T follicular helper cell (primary cell): ENCODE data around the gene UGT1A7.

Source experiments
- DNase-seq: peaks from one replicate; pipeline ENCODE4 v3.0.0-alpha.2; 2020; ENCODE audit warnings: low read depth

The UGT1A7 gene

DNA sequence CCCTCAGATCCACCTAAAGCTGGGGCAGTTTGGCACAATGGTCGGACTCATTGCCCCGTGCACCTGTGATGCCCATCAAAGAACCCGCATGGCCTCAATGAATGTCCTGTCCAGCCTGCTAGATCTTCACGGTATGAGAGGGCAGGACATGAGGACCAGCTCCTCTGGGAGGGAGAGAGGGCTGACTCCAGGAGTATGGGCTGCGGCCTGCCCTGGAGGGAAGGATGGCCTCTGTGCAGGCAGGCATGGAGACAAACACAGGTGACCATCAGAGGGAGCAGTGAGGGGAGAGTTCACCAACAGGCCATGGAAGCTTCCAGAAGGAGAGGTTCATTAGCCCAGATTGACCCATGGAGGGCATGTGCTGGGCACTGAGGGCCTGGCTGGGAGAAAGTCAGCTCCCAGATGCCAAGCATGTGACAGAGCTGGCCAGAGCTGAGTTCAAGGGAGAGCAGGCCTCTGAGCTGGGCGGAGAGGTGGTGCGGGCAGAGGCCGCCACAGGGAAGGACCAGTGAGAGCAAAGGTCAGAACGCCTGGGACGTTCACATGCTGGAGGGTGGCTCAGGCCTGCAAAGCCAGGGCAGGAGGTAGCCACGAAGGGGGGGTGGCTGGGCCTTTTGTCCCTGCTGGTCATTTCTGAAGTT is 136.4 kb downstream of the UGT1A7 start:
- DNase-seq = no peak

DNA sequence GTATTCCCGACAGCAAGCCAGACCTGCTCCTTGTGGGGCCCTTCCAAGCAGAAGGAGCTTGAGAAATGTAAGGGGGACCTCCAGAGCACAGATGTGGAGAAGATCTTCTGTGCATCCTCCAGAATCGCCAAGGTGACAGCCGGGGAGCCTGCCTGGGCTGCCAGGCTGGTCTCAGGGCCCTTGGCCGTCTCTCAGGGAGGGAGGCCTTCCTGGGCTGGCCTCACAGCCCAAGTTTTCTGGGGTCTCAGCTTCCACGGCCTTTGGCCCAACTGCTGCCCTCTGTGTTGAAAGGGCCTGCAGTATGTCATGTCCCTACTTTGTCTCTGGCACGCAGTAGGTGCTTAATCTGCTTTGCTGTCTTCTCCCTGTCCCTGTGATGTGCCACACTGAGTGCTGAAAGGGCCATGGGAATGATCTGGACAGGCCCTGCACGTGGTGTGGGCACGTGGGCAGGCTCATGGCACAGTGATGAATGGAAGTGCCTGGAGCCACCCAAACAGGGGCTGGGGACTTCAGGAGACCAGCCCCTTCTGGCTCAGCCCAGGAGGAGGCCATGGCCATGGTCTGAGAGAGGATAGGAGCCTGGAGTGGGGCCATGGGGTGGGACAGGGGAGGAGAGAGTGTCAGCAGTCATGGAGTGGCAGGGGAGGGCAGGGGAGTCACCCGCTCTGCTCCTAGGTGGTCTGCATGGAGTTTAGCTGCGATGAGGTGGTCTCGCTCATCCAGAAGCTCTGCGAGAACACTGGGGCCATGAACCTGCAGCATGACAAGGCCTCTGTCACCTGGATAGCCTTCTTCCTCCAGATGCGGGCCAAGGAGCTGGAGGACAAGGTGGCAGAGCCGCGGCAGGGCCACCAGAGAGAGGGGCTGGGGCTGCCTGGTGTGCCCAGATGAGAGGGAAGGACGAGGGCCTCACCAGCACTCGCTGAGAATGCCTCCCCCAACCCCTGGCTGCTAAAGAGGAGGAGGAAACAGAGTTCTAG is 137.2 kb downstream of the UGT1A7 start:
- DNase-seq = no peak

DNA sequence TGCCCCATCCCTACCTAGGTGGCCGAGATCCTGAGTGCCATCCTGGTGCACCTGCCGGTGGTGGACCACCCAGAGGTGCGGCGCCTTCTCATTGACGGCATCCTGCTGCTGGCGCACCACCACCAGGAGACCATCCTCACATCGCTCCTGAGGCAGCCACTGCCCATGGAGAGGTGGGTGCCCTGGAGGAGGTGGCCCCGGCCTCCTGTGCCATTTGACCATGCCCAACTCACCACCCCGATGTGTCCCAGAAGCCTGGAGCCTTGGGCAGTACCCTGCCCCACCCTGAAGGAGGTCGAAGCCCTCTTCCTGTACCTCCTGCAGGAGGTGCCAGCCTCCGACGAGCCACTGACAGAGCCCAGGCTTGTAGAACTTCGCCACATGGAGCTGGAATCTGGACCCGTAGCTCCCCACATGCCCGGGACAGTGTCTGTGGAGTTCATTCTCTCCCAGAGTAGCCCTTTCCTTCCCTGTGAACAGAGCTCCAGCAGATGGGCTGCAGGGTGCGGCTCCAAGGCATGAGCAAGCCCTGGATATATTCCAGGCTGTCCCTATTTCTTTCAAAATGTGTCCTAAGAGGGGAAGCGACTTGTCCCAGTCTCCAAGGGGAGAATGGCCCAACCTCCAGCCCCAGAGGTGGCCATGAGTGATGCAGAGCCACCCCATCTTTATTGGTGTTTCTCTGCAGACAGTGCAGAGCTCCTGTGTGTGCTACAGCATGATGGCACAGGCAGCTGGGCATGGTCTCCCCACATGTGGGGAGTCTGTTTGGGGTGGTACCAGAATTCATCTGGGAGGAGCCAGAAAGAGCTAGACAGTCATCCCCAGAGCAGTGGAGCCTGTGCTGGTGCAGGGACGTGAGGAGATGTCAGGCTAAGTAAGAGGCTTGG is 138.4 kb downstream of the UGT1A7 start:
- no peak for DNase-seq

DNA sequence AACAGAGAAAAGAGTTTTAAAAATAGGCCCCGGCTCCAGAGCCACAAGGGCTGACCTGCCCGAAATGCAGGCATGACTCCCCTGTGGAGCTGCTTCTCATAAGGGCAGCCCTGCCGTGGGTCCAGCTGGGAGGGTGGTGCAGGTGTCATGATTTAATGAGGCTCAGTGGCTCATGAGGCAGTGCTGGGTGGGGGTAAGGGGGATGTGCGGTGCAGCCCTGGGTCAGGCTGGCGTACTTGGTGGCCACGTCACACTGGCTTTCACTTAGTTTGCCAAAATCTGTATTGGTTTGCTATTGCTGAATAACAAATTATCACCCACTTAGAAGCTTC is 139.0 kb downstream of the UGT1A7 start:
- DNase-seq = no peak

DNA sequence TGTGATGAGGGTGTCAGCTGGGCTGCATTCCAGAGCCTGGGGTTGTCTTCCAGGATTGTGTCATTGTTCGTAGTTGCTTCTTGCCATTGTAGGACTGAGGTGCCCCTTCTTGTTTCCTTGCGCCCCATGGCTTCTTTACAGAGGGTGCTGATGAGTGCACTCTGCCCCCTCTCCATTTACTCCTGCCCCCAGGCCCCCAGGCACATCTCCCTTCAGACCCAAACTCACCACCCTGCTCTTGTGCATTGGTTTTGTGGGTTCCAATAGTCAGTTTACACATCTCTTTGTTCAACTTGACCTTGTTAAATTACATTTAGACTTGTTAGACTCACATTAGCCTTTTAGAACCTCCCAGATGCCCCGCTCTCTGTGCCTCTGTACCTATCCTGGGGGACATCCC is 139.5 kb downstream of the UGT1A7 start:
- DNase-seq = no peak

DNA sequence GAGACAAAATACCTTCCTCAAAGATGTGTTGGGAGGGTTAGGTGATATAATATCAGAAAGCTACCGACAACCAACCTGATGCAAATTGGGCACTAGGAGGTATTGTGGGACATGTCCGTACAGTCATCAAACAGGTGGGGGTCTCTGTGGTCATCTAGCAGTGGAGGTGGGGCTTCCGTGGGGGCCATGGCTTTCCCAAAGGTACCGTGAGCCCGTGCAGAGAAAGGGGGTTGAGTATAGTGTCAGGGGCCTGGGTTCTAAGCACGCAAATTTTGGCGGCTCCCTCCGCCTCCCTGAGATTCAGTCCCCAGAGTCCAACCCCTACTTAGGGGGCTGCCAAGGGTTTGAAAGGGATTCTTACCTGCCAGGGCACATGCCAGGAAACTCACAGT is 140.0 kb downstream of the UGT1A7 start:
- no peak for DNase-seq

DNA sequence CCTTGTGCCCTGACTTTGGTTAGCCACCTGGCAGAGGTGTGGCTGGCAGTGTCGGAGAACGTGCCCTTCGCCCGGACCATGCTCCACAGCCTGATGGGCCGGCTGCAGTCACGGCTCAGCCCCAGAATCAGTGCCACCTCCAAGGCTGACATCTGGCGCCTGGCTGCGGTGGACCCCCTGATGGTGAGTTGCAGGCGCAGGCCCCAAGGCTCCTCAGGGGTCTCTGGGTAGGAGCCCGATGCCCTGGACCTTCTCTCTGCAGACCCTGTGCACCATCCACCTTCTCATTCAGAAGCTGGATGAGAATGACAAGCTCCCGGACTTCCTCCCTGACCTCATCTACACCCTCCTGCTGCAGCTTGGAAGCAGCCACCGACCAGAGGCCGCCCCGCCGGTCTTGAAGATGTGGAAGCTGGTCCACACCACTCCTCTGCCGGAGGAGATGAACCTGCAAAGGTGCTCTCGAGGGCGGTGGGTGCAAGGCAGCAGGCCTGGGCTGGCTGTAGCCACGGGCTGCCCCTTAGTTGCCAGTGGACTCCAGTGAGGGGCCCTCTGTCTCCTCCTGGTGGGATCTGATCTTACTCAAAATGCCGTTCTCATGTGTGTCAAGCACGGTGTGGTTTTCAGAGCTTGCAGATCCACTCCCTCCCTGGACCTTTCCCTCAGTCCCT is 140.5 kb downstream of the UGT1A7 start:
- no peak for DNase-seq
